Left lung (tissue), 10 donors: ENCODE measurements around the gene RTP4. TPM values are rescaled to one million over a fixed set of nuclear protein-coding genes. Genes with fewer than 3 reads are reported as not detected.

ENCODE experiments used
- ATAC-seq: fragments of 200-7000 bp; cut with Tn5 transposase; one replicate; pipeline ENCODE4 v1.9.1; 2020; ENCODE audit warnings: moderate library complexity
- DNase-seq, 4 donors: peaks; one replicate each; pipeline ENCODE4 v3.0.0-alpha.2; 2013 to 2020
- H3K27ac ChIP-seq, 2 donors: fragments of 200-600 bp; sonication (generic) in 1 of 2; one replicate each; pipeline versions ENCODE4 v1.5.0 to v1.8.0; 2020 to 2021
- H3K27me3 ChIP-seq, 2 donors: fragments of 200-600 bp; sonication (generic) in 1 of 2; one replicate each; pipeline versions ENCODE4 v1.5.0 to v1.8.0; 2020 to 2021
- H3K36me3 ChIP-seq, 2 donors: fragments of 200-600 bp; sonication (generic) in 1 of 2; one replicate each; pipeline versions ENCODE4 v1.5.0 to v1.8.0; 2020 to 2021
- H3K4me1 ChIP-seq, 2 donors: fragments of 200-600 bp; one replicate each; pipeline ENCODE4 v1.8.0; 2021
- H3K4me3 ChIP-seq, 2 donors: fragments of 200-600 bp; sonication (generic) in 1 of 2; one replicate each; pipeline versions ENCODE4 v1.5.0 to v1.8.0; 2020 to 2021; ENCODE audit warnings: mild to moderate bottlenecking in 1 of 2
- H3K9me3 ChIP-seq, 2 donors: fragments of 200-600 bp; sonication (generic) in 1 of 2; one replicate each; pipeline versions ENCODE4 v1.5.0 to v1.8.0; 2020 to 2021
- intact Hi-C, 2 donors: fragments of 100-400 bp; cut with DNase I; formaldehyde crosslinking; loops; one replicate each; pipeline versions ENCODE4 v1.11.2 to v1.14.2; 2022
- polyA plus RNA-seq, 6 donors: library from polyadenylated mRNA; unstranded; fragments of 120-200 nt; gene quantifications; one replicate each; pipeline ENCODE4 v1.2.1, GENCODE V29; 2013; ENCODE audit not compliant: insufficient read length in 6 of 6
- total RNA-seq, 2 donors: library from RNA; stranded (reverse); fragmentation: NEBNext Ultra II Directional; extraction: Animal tissue kit (Norgen Biotek cat#: 25700); gene quantifications; one replicate each; pipeline ENCODE4 v1.2.1, GENCODE V29; 2021
- TF ChIP-seq, protein P1 (sequence below), 2 donors: fragments of 200-600 bp; sonication (generic) in 1 of 2; IDR thresholded peaks; one replicate each; pipeline versions ENCODE4 v1.5.0 to v1.8.0; 2021; ENCODE audit warnings: antibody characterized with exemption in 2 of 2
- donor health status: DM: no; HTN: yes; CAD: no.
- donor health status: DM: no; HTN: no; CAD: no.

The RTP4 gene
- total and polyA plus RNA-seq, 8 donors, result 0.38 to 5.1 (median 0.70) TPM

- Histone ChIP-seq H3K27ac (no peak overlapping the region), H3K36me3 (no peaks in the 10 kb centered on the region), H3K9me3 (no peaks in the 10 kb centered on the region), H3K4me1 (no peaks in the 10 kb centered on the region), H3K4me3 (no peak overlapping the region), H3K27me3 (no peaks in the 10 kb centered on the region)
- intact Hi-C loops, result no loop called here
- ATAC-seq (no peak), DNase-seq (no peak)
- TF ChIP-seq, protein P1, sequence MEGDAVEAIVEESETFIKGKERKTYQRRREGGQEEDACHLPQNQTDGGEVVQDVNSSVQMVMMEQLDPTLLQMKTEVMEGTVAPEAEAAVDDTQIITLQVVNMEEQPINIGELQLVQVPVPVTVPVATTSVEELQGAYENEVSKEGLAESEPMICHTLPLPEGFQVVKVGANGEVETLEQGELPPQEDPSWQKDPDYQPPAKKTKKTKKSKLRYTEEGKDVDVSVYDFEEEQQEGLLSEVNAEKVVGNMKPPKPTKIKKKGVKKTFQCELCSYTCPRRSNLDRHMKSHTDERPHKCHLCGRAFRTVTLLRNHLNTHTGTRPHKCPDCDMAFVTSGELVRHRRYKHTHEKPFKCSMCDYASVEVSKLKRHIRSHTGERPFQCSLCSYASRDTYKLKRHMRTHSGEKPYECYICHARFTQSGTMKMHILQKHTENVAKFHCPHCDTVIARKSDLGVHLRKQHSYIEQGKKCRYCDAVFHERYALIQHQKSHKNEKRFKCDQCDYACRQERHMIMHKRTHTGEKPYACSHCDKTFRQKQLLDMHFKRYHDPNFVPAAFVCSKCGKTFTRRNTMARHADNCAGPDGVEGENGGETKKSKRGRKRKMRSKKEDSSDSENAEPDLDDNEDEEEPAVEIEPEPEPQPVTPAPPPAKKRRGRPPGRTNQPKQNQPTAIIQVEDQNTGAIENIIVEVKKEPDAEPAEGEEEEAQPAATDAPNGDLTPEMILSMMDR (IDR thresholded peaks at IDR 0.05), result no peak
Measured at GRCh38 chr3:187382609-187383151, 14.5 kb downstream of the RTP4 start.

GRCh38 chr3:187383246-187383645, 15.1 kb downstream of the RTP4 start:
- Histone ChIP-seq H3K36me3 (no peaks in the 10 kb centered on the region), H3K27ac (no peak overlapping the region), H3K4me3 (no peak overlapping the region), H3K27me3 (no peaks in the 10 kb centered on the region), H3K9me3 (no peaks in the 10 kb centered on the region), H3K4me1 (no peaks in the 10 kb centered on the region)
- intact Hi-C loops, result no loop called here
- no peak for DNase-seq
- ATAC-seq, result no peak
- TF ChIP-seq, protein P1 (IDR thresholded peaks at IDR 0.05), result no peak

DNA sequence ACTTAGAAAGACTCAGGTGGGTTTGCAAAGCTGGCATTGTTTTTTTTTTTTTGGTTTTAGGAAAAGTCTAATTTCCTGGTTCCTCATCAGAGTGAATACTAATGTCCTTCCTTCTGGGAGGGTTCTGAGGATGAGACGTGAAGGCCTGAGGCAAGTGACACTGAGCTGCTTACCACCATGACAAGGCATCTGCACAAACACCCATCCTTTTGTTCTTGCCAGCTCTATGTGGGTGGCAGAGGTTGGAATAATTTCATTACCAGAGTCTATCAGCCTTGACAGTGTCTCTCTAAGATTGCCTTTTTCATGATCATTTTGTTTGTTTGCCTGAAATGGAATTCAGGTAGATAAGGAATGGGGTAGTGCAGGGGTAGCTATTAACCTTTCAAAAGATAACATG, 17.1 kb downstream of the RTP4 start:
- H3K27ac ChIP-seq, result no peak overlapping the region
- no peaks in the 10 kb centered on the region for H3K27me3 ChIP-seq
- no peaks in the 10 kb centered on the region for H3K9me3 ChIP-seq
- no peak overlapping the region for H3K4me3 ChIP-seq
- TF ChIP-seq, protein P1 (IDR thresholded peaks at IDR 0.05), result no peak
- no peak for ATAC-seq
- intact Hi-C loops, result no loop called here
- H3K36me3 ChIP-seq, result no peaks in the 10 kb centered on the region
- no peak for DNase-seq
- H3K4me1 ChIP-seq, result no peaks in the 10 kb centered on the region

DNA sequence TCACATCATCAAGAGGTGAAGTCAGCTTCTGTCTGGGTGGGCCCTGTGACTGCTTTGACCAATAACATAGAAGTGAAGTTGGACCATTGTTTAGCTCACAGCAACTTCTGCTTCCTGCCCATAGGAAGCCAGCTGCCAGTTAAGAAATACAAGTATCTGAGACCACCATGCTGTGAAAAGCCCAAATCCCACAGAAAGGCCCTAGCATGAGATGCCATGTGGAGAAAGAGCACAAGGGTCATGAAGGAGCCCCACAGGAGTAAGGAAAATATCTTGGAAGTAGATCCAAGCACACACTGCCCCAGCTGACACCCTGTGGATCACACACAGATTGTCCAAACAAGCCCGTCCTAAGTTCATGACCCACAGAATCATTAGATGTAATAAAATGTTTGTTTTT, 28.5 kb downstream of the RTP4 start:
- no peak overlapping the region for H3K4me3 ChIP-seq
- peaks cover 0 to 4% of the 10 kb centered on the region in 2 donors for H3K27me3 ChIP-seq
- no peaks in the 10 kb centered on the region for H3K9me3 ChIP-seq
- no peaks in the 10 kb centered on the region for H3K36me3 ChIP-seq
- DNase-seq (no peak), ATAC-seq (no peak)
- intact Hi-C loops, result no loop called here
- H3K4me1 ChIP-seq, result no peaks in the 10 kb centered on the region
- H3K27ac ChIP-seq, result no peak overlapping the region
- TF ChIP-seq, protein P1 (IDR thresholded peaks at IDR 0.05), result no peak

GRCh38 chr3:187398955-187399354, 30.8 kb downstream of the RTP4 start:
- TF ChIP-seq, protein P1 (IDR thresholded peaks at IDR 0.05), result no peak
- ATAC-seq, result no peak
- no peak for DNase-seq

More at GRCh38 chr3:187398955-187399354, 30.8 kb downstream of the RTP4 start:
- intact Hi-C loops, result no loop called here
- H3K27ac ChIP-seq, result no peak overlapping the region
- H3K4me3 ChIP-seq, result no peak overlapping the region
- peaks cover 0 to 4% of the 10 kb centered on the region in 2 donors for H3K27me3 ChIP-seq
- no peaks in the 10 kb centered on the region for H3K9me3 ChIP-seq
- no peaks in the 10 kb centered on the region for H3K4me1 ChIP-seq
- no peaks in the 10 kb centered on the region for H3K36me3 ChIP-seq
